ENCODE data around the gene CCDC187. TPM values are rescaled to one million over a fixed set of nuclear protein-coding genes. Genes with fewer than 3 reads are reported as not detected.
A peak's percentile ranks its signal among the peaks of the same experiment; 100 is the strongest.

CCDC187 gene
- total and polyA plus RNA-seq, 10 donors: 0.03 to 0.20 (median 0.11) TPM; not detected in 2

- no peak overlapping the region for H3K27ac ChIP-seq
- H3K36me3 ChIP-seq: peaks cover 3 to 100% (median 88%) of the 10 kb centered on the region in 6 donors
- 91 to 98% (median 95%) methylated on average over 15 to 16 of the region's 16 CpGs for WGBS, 5 donors
- DNase-seq: no peak
- peaks cover 0 to 9% (median 0%) of the 10 kb centered on the region in 8 donors for H3K9me3 ChIP-seq
- H3K4me1 ChIP-seq: peaks cover 0 to 13% (median 0%) of the 10 kb centered on the region in 6 donors
- TF ChIP-seq POLR2AphosphoS5 (IDR thresholded peaks at IDR 0.05) (no peak), POLR2A (IDR thresholded peaks at IDR 0.05) (no peak), CTCF (IDR thresholded peaks at IDR 0.05 in 8 of 11, conservative IDR thresholded peaks at IDR 0.05 in 3 of 11) (no peak)
- H3K27me3 ChIP-seq (replicated peaks in 1 of 7): no peaks in the 10 kb centered on the region
- no peak overlapping the region for H3K4me3 ChIP-seq
- intact Hi-C loops (cut with DNase I; ENCODE audit: low total_unique reads): no loop called here
These were observed 85.6 kb downstream of the CCDC187 start for GRCh38 chr9:136218271-136218670.

DNA sequence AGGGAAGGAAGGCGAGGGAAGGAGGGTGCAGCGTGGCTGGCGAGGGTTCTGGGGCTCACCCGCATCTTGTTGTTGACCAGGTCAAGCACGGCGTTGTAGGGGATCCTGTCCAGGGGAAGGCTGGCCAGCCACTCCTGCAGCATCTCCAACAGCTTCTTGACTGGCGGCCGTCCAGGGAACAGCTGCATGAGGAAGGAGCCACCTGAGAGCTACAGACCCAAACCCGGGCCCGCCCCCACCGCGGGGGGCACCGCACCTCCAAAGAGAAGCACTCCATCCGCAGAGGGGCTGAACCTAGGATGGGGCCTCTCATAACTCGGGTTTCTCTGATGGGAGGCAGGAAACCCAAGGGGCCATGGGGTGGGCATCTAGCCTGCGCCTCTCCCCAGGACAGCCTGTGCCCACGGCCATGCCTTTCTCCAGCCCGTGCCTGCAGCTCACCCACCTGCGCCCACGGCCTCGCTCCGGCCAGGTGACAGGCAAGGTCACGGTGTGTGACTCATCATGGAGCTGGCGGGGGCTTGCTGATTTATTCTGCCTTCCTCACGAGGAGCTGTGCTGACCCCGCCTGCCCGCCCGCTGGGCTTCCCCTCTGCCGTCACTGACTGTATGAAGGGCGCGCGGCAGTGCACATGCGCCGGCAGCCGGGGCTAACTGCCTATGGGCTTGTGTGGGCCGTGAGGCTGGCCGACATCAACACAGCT is 87.2 kb downstream of the CCDC187 start:
- Histone ChIP-seq H3K4me1 (no peaks in the 10 kb centered on the region), H3K27ac (no peak overlapping the region), H3K27me3 (replicated peaks in 1 of 7) (no peaks in the 10 kb centered on the region), H3K4me3 (no peak overlapping the region), H3K36me3 (peaks cover 3 to 100% (median 88%) of the 10 kb centered on the region in 6 donors), H3K9me3 (peaks cover 0 to 9% (median 0%) of the 10 kb centered on the region in 8 donors)
- WGBS, 5 donors: 90 to 93% (median 92%) methylated on average over 23 to 37 of the region's 37 CpGs
- intact Hi-C loops (cut with DNase I; ENCODE audit: low total_unique reads): no loop called here
- no peak for DNase-seq
- TF ChIP-seq POLR2A (IDR thresholded peaks at IDR 0.05): no peak
- TF ChIP-seq POLR2AphosphoS5 (IDR thresholded peaks at IDR 0.05): peak in 1 of 3 donors; percentile 32

GRCh38 chr9:136213733-136214132 is 90.2 kb downstream of the CCDC187 start:
- Histone ChIP-seq H3K4me3 (no peak overlapping the region), H3K36me3 (peaks cover 3 to 100% (median 95%) of the 10 kb centered on the region in 6 donors)

DNA sequence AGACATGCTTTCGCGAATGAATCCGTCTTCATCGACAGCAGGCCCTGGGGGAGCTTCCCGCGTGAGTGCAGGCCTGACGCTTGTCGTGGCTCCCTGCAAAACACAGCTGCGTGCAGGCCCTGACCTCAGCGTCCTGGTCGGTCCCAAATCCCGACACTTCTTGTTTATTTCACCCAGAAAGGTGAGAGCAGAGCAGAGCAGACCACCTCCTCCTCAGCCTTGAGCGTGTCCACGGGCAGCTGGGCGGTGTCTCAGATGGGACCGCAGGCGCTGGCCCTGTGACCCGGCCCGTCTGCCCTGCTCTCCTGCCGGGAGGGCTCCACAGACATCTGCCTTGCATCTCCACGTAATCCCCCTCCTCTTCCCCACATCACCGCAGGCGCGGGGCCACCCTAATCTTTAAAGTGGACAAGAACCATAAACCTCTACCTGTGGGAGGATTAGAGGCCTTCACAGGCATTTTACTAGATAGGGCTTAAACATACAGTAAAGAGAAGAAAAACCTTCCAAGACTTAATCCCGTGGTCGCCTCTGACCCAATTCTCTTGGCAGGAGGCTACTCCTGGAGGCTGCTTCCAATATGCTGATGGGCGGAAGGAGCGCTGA is 91.4 kb downstream of the CCDC187 start:
- intact Hi-C loops (cut with DNase I; ENCODE audit: low total_unique reads): no loop called here
- no peak overlapping the region for H3K27ac ChIP-seq
- no peaks in the 10 kb centered on the region for H3K27me3 ChIP-seq (replicated peaks in 1 of 7)
- peaks cover 0 to 9% (median 0%) of the 10 kb centered on the region in 8 donors for H3K9me3 ChIP-seq
- H3K36me3 ChIP-seq: peaks cover 3 to 100% (median 86%) of the 10 kb centered on the region in 6 donors
- WGBS, 5 donors: 91 to 96% (median 93%) methylated on average over 27 to 28 of the region's 28 CpGs
- H3K4me1 ChIP-seq: no peaks in the 10 kb centered on the region
- DNase-seq: no peak
- TF ChIP-seq CTCF (IDR thresholded peaks at IDR 0.05 in 8 of 11, conservative IDR thresholded peaks at IDR 0.05 in 3 of 11) (no peak), POLR2AphosphoS5 (IDR thresholded peaks at IDR 0.05) (no peak), POLR2A (IDR thresholded peaks at IDR 0.05) (no peak)
- H3K4me3 ChIP-seq: no peak overlapping the region

More at GRCh38 chr9:136213733-136214132, 90.2 kb downstream of the CCDC187 start:
- intact Hi-C loops (cut with DNase I; ENCODE audit: low total_unique reads): no loop called here
- H3K9me3 ChIP-seq: peaks cover 0 to 9% (median 0%) of the 10 kb centered on the region in 8 donors
- DNase-seq: no peak
- no peak for TF ChIP-seq POLR2A (IDR thresholded peaks at IDR 0.05)
- no peaks in the 10 kb centered on the region for H3K4me1 ChIP-seq
- WGBS, 5 donors: 91 to 98% (median 98%) methylated on average over 9 of the region's 9 CpGs
- no peaks in the 10 kb centered on the region for H3K27me3 ChIP-seq (replicated peaks in 1 of 7)
- H3K27ac ChIP-seq: no peak overlapping the region

All from spleen (tissue), 11 donors.